Measurements from ENCODE around the gene DOCK4.
"Not testable (repeated sequence)": the region's sequence is repeated elsewhere in the genome, so short reads cannot be mapped to it uniquely, and the experiment has no call there.

DOCK4 gene

GRCh38 chr7:112130729-112131410 lies 75.3 kb downstream of the DOCK4 start:
- Mint-ChIP-seq H3K36me3 (no peaks in the 10 kb centered on the region), H3K27ac (no peak overlapping the region), H3K27me3 (no peaks in the 10 kb centered on the region), H3K9me3 (no peaks in the 10 kb centered on the region), H3K4me3 (no peak overlapping the region), H3K4me1 (no peaks in the 10 kb centered on the region)
- DNase-seq, result no peak
- CTCF ChIA-PET, result no interaction called here

- no peak overlapping the region for H3K27ac Mint-ChIP-seq
- DNase-seq, result no peak
- H3K27me3 Mint-ChIP-seq, result no peaks in the 10 kb centered on the region
- no peaks in the 10 kb centered on the region for H3K36me3 Mint-ChIP-seq
- H3K4me1 Mint-ChIP-seq, result no peaks in the 10 kb centered on the region
- CTCF ChIA-PET, result no interaction called here
- H3K9me3 Mint-ChIP-seq, result no peaks in the 10 kb centered on the region
- no peak overlapping the region for H3K4me3 Mint-ChIP-seq
These were observed 76.4 kb downstream of the DOCK4 start for GRCh38 chr7:112129655-112130323.

- DNase-seq, H3K36me3 Mint-ChIP-seq, H3K4me3 Mint-ChIP-seq, H3K9me3 Mint-ChIP-seq, CTCF ChIA-PET, H3K4me1 Mint-ChIP-seq, H3K27me3 Mint-ChIP-seq, H3K27ac Mint-ChIP-seq: not testable (repeated sequence)
These were observed 77.5 kb downstream of the DOCK4 start for GRCh38 chr7:112128461-112129425.

- DNase-seq, H3K27me3 Mint-ChIP-seq, CTCF ChIA-PET, H3K36me3 Mint-ChIP-seq, H3K4me1 Mint-ChIP-seq, H3K9me3 Mint-ChIP-seq, H3K4me3 Mint-ChIP-seq, H3K27ac Mint-ChIP-seq: not testable (repeated sequence)
These were observed 78.2 kb downstream of the DOCK4 start for GRCh38 chr7:112128041-112128440.

GRCh38 chr7:112125250-112125649 lies 80.9 kb downstream of the DOCK4 start:
- Mint-ChIP-seq H3K27me3 (no peaks in the 10 kb centered on the region), H3K36me3 (no peaks in the 10 kb centered on the region), H3K4me3 (no peak overlapping the region), H3K27ac (no peak overlapping the region), H3K9me3 (no peaks in the 10 kb centered on the region), H3K4me1 (no peaks in the 10 kb centered on the region)
- CTCF ChIA-PET, result no interaction called here
- DNase-seq, result no peak

GRCh38 chr7:112124061-112124766 lies 82.0 kb downstream of the DOCK4 start:
- CTCF ChIA-PET, result no interaction called here
- Mint-ChIP-seq H3K36me3 (no peaks in the 10 kb centered on the region), H3K4me3 (no peak overlapping the region), H3K4me1 (no peaks in the 10 kb centered on the region), H3K27ac (no peak overlapping the region), H3K27me3 (no peaks in the 10 kb centered on the region), H3K9me3 (no peaks in the 10 kb centered on the region)
- DNase-seq, result no peak

GRCh38 chr7:112122798-112123197 lies 83.4 kb downstream of the DOCK4 start:
- H3K4me3 Mint-ChIP-seq, result no peak overlapping the region
- H3K4me1 Mint-ChIP-seq, result no peaks in the 10 kb centered on the region
- no peaks in the 10 kb centered on the region for H3K9me3 Mint-ChIP-seq
- no peaks in the 10 kb centered on the region for H3K27me3 Mint-ChIP-seq
- no peak overlapping the region for H3K27ac Mint-ChIP-seq
- H3K36me3 Mint-ChIP-seq, result no peaks in the 10 kb centered on the region
- DNase-seq, result no peak
- CTCF ChIA-PET, result no interaction called here

GRCh38 chr7:112122144-112122543 lies 84.1 kb downstream of the DOCK4 start:
- H3K4me1 Mint-ChIP-seq, result no peaks in the 10 kb centered on the region
- H3K27ac Mint-ChIP-seq, result no peak overlapping the region

GRCh38 chr7:112121318-112121717 lies 84.9 kb downstream of the DOCK4 start:
- CTCF ChIA-PET, result no interaction called here
- no peaks in the 10 kb centered on the region for H3K36me3 Mint-ChIP-seq
- no peaks in the 10 kb centered on the region for H3K27me3 Mint-ChIP-seq
- no peak for DNase-seq
- no peaks in the 10 kb centered on the region for H3K4me1 Mint-ChIP-seq
- no peak overlapping the region for H3K27ac Mint-ChIP-seq
- H3K9me3 Mint-ChIP-seq, result no peaks in the 10 kb centered on the region
- no peak overlapping the region for H3K4me3 Mint-ChIP-seq

More at GRCh38 chr7:112122144-112122543, 84.1 kb downstream of the DOCK4 start:
- DNase-seq, result no peak
- no peak overlapping the region for H3K4me3 Mint-ChIP-seq
- CTCF ChIA-PET, result no interaction called here
- H3K36me3 Mint-ChIP-seq, result no peaks in the 10 kb centered on the region
- no peaks in the 10 kb centered on the region for H3K27me3 Mint-ChIP-seq
- H3K9me3 Mint-ChIP-seq, result no peaks in the 10 kb centered on the region

- no peaks in the 10 kb centered on the region for H3K9me3 Mint-ChIP-seq
- no peaks in the 10 kb centered on the region for H3K4me1 Mint-ChIP-seq
- H3K36me3 Mint-ChIP-seq, result no peaks in the 10 kb centered on the region
- H3K27ac Mint-ChIP-seq, result no peak overlapping the region
- DNase-seq, result no peak
- H3K27me3 Mint-ChIP-seq, result no peaks in the 10 kb centered on the region
- CTCF ChIA-PET, result no interaction called here
- no peak overlapping the region for H3K4me3 Mint-ChIP-seq
These were observed 85.4 kb downstream of the DOCK4 start for GRCh38 chr7:112120696-112121217.

- CTCF ChIA-PET, result no interaction called here
- no peak overlapping the region for H3K4me3 Mint-ChIP-seq
These were observed 87.3 kb downstream of the DOCK4 start for GRCh38 chr7:112118581-112119566.

GRCh38 chr7:112116894-112117293 lies 89.3 kb downstream of the DOCK4 start:
- no peaks in the 10 kb centered on the region for H3K9me3 Mint-ChIP-seq
- no peak overlapping the region for H3K27ac Mint-ChIP-seq
- no peaks in the 10 kb centered on the region for H3K27me3 Mint-ChIP-seq
- CTCF ChIA-PET, result no interaction called here
- no peak overlapping the region for H3K4me3 Mint-ChIP-seq
- DNase-seq, result no peak
- no peaks in the 10 kb centered on the region for H3K4me1 Mint-ChIP-seq
- no peaks in the 10 kb centered on the region for H3K36me3 Mint-ChIP-seq

More at GRCh38 chr7:112118581-112119566, 87.3 kb downstream of the DOCK4 start:
- Mint-ChIP-seq H3K4me1 (no peaks in the 10 kb centered on the region), H3K27ac (no peak overlapping the region), H3K27me3 (no peaks in the 10 kb centered on the region), H3K9me3 (no peaks in the 10 kb centered on the region), H3K36me3 (no peaks in the 10 kb centered on the region)
- no peak for DNase-seq

- no peaks in the 10 kb centered on the region for H3K27me3 Mint-ChIP-seq
- H3K9me3 Mint-ChIP-seq, result no peaks in the 10 kb centered on the region
- no peaks in the 10 kb centered on the region for H3K4me1 Mint-ChIP-seq
- H3K4me3 Mint-ChIP-seq, result no peak overlapping the region
- DNase-seq, result no peak
- no peak overlapping the region for H3K27ac Mint-ChIP-seq
- CTCF ChIA-PET, result no interaction called here
- no peaks in the 10 kb centered on the region for H3K36me3 Mint-ChIP-seq
These were observed 89.8 kb downstream of the DOCK4 start for GRCh38 chr7:112116358-112116757.

Data from activated naive CD4-positive, alpha-beta T cell treated with anti-CD3 and anti-CD28 coated beads, Interleukin-2, amount 10 ng/mL, durations not matched to agents 7 days and 5 days (primary cell).